HEK293 (cell line): ENCODE results near the gene DSCAM.

Source experiments
- CTCF ChIA-PET: fragments of 350-600 bp; formaldehyde crosslinking; extraction: SDS; loops from one replicate; lab custom pipeline; 2021; ENCODE audit warnings: antibody characterized with exemption; lab: Yijun Ruan, JAX
- POLR2A ChIA-PET: fragments of 300-600 bp; formaldehyde crosslinking; extraction: SDS; loops from one replicate; lab custom pipeline; 2020; ENCODE audit warnings: antibody characterized with exemption, inconsistent platforms; lab: Yijun Ruan, JAX
- H3K27ac ChIP-seq: fragments of 200-500 bp; sonication (Bioruptor generic); 2 replicates; pipeline ENCODE4 v1.5.1; 2014; ENCODE audit warnings: low read depth, low read length, control low read depth, inconsistent platforms; ENCODE audit errors: extremely low read depth
- H3K36me3 ChIP-seq, 2 experiments: fragments of 200-500 bp in 1 of 2; sonication (Bioruptor generic) in 1 of 2; 1 replicate in 1 of 2; 2 replicates in 1 of 2; pipeline ENCODE4 v1.5.1; 2014 to 2017; ENCODE audit warnings: inconsistent platforms in 2 of 2, low read length in 2 of 2; ENCODE audit not compliant: control insufficient read depth in 2 of 2, insufficient read depth in 1 of 2
- H3K4me1 ChIP-seq: fragments of 200-500 bp; sonication (Bioruptor generic); 2 replicates; pipeline ENCODE4 v1.5.1; 2014; ENCODE audit warnings: mild to moderate bottlenecking, low read length, inconsistent platforms; ENCODE audit not compliant: control insufficient read depth, insufficient read depth
- H3K4me3 ChIP-seq: 2 replicates; pipeline ENCODE4 v1.5.1; 2011; ENCODE audit warnings: low read depth, mild to moderate bottlenecking, control low read depth, low read length, moderate library complexity
- H3K9me3 ChIP-seq: fragments of 200-500 bp; sonication (Bioruptor generic); 2 replicates; pipeline ENCODE4 v1.5.1; 2014; ENCODE audit warnings: low read depth, low read length, inconsistent platforms; ENCODE audit not compliant: control insufficient read depth, insufficient read depth
- FEZF1 ChIP-seq: fragments of 450-650 bp; formaldehyde crosslinking; IDR thresholded peaks from 2 replicates; pipeline ENCODE4 v1.5.1; 2016; ENCODE audit warnings: missing biosample characterization, missing genetic modification characterization
- SCRT1 ChIP-seq: fragments of 450-650 bp; formaldehyde crosslinking; IDR thresholded peaks from 2 replicates; pipeline ENCODE4 v1.5.1; 2016; ENCODE audit warnings: missing biosample characterization, missing genetic modification characterization, borderline replicate concordance
- ZNF10 ChIP-seq: fragments of 450-650 bp; formaldehyde crosslinking; IDR thresholded peaks from 2 replicates; pipeline ENCODE4 v1.5.1; 2017; ENCODE audit warnings: missing biosample characterization, missing genetic modification characterization
- ZNF184 ChIP-seq: fragments of 450-650 bp; IDR thresholded peaks from 2 replicates; pipeline ENCODE4 v1.5.1; 2018; ENCODE audit warnings: missing biosample characterization, mild to moderate bottlenecking, missing genetic modification characterization
- ZNF2 ChIP-seq: fragments of 450-650 bp; formaldehyde crosslinking; IDR thresholded peaks from 2 replicates; pipeline ENCODE4 v1.5.1; 2016; ENCODE audit warnings: missing biosample characterization, missing genetic modification characterization
- ZNF37A ChIP-seq: fragments of 450-650 bp; IDR thresholded peaks from 2 replicates; pipeline ENCODE4 v1.5.1; 2018; ENCODE audit warnings: missing biosample characterization, missing genetic modification characterization
- ZNF48 ChIP-seq: fragments of 450-650 bp; formaldehyde crosslinking; IDR thresholded peaks from 2 replicates; pipeline ENCODE4 v1.5.1; 2016; ENCODE audit warnings: missing biosample characterization, missing genetic modification characterization
- ZNF510 ChIP-seq: fragments of 450-650 bp; formaldehyde crosslinking; IDR thresholded peaks from 2 replicates; pipeline ENCODE4 v1.5.1; 2018; ENCODE audit warnings: mild to moderate bottlenecking, missing genetic modification characterization, missing biosample characterization; ENCODE audit not compliant: insufficient replicate concordance
- ZNF596 ChIP-seq: fragments of 450-650 bp; IDR thresholded peaks from 2 replicates; pipeline ENCODE4 v1.5.0; 2018; ENCODE audit warnings: missing biosample characterization, mild to moderate bottlenecking, missing genetic modification characterization, moderate library complexity
- ZNF621 ChIP-seq: fragments of 450-650 bp; formaldehyde crosslinking; IDR thresholded peaks from 2 replicates; pipeline ENCODE4 v1.5.1; 2017; ENCODE audit warnings: missing biosample characterization, missing genetic modification characterization
- ZNF701 ChIP-seq: fragments of 450-650 bp; formaldehyde crosslinking; IDR thresholded peaks from 2 replicates; pipeline ENCODE4 v1.5.1; 2016; ENCODE audit warnings: missing biosample characterization, missing genetic modification characterization
- ZNF776 ChIP-seq: fragments of 450-650 bp; formaldehyde crosslinking; IDR thresholded peaks from 2 replicates; pipeline ENCODE4 v1.5.0; 2017; ENCODE audit warnings: missing biosample characterization, missing genetic modification characterization, borderline replicate concordance
- ZNF791 ChIP-seq: fragments of 450-650 bp; formaldehyde crosslinking; IDR thresholded peaks from 2 replicates; pipeline ENCODE4 v1.5.1; 2016; ENCODE audit warnings: missing biosample characterization, missing genetic modification characterization
- ZSCAN30 ChIP-seq: fragments of 450-650 bp; IDR thresholded peaks from 2 replicates; pipeline ENCODE4 v1.5.1; 2018; ENCODE audit warnings: missing biosample characterization, mild to moderate bottlenecking, missing genetic modification characterization, moderate library complexity
- TF ChIP-seq, protein P1 (sequence below): fragments of 450-650 bp; formaldehyde crosslinking; IDR thresholded peaks from 2 replicates; pipeline ENCODE4 v1.5.1; 2016; ENCODE audit warnings: missing biosample characterization, missing genetic modification characterization
- TF ChIP-seq, protein P2 (sequence below): fragments of 450-650 bp; formaldehyde crosslinking; optimal IDR thresholded peaks from 2 replicates; pipeline ENCODE3; 2016; ENCODE audit warnings: missing biosample characterization, mild to moderate bottlenecking, missing genetic modification characterization
- TF ChIP-seq, protein P3 (sequence below): fragments of 450-650 bp; formaldehyde crosslinking; IDR thresholded peaks from 2 replicates; pipeline ENCODE4 v1.5.1; 2016; ENCODE audit warnings: missing biosample characterization, missing genetic modification characterization
- TF ChIP-seq, protein P4 (sequence below): fragments of 450-650 bp; formaldehyde crosslinking; IDR thresholded peaks from 2 replicates; pipeline ENCODE4 v1.5.1; 2016; ENCODE audit warnings: missing biosample characterization, missing genetic modification characterization
- TF ChIP-seq, protein P5 (sequence below): fragments of 450-650 bp; formaldehyde crosslinking; IDR thresholded peaks from 2 replicates; pipeline ENCODE4 v1.5.1; 2016; ENCODE audit warnings: missing biosample characterization, missing genetic modification characterization
- TF ChIP-seq, protein P6 (sequence below): fragments of 450-650 bp; formaldehyde crosslinking; IDR thresholded peaks from 2 replicates; pipeline ENCODE4 v1.5.0; 2017; ENCODE audit warnings: missing biosample characterization, missing genetic modification characterization, borderline replicate concordance
- TF ChIP-seq, protein P7 (sequence below): fragments of 450-650 bp; formaldehyde crosslinking; IDR thresholded peaks from 2 replicates; pipeline ENCODE4 v1.5.1; 2016; ENCODE audit warnings: missing biosample characterization, missing genetic modification characterization
- TF ChIP-seq, protein P8 (sequence below): fragments of 450-650 bp; formaldehyde crosslinking; IDR thresholded peaks from 2 replicates; pipeline ENCODE4 v1.5.1; 2017; ENCODE audit warnings: missing biosample characterization, missing genetic modification characterization

Gene DSCAM

DNA sequence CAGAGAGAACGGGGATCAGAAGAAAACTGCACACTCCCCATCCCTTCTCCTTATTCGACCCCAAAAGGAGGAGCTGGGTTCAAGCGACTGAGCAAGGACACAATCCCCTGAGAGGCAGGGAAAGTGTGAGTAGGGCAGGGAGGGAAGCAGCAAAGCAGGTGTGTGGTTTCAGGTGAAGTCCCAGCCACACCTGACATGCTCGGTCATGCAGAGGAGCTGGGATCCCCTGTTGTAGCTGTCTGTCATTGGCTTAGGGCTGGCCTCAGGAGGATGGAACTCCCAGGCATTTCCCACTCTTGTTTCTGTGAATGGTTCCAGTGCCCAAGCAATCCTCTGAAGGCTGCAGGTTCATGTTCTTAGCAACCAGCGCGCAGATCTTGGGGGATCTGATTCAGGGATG is 150.7 kb downstream of the DSCAM start:
- no peaks in the 10 kb centered on the region for H3K4me1 ChIP-seq
- ChIA-PET CTCF (no interaction called here), POLR2A (no interaction called here)
- TF ChIP-seq, protein P1, sequence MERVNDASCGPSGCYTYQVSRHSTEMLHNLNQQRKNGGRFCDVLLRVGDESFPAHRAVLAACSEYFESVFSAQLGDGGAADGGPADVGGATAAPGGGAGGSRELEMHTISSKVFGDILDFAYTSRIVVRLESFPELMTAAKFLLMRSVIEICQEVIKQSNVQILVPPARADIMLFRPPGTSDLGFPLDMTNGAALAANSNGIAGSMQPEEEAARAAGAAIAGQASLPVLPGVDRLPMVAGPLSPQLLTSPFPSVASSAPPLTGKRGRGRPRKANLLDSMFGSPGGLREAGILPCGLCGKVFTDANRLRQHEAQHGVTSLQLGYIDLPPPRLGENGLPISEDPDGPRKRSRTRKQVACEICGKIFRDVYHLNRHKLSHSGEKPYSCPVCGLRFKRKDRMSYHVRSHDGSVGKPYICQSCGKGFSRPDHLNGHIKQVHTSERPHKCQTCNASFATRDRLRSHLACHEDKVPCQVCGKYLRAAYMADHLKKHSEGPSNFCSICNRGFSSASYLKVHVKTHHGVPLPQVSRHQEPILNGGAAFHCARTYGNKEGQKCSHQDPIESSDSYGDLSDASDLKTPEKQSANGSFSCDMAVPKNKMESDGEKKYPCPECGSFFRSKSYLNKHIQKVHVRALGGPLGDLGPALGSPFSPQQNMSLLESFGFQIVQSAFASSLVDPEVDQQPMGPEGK, result no peak
- TF ChIP-seq, protein P2, sequence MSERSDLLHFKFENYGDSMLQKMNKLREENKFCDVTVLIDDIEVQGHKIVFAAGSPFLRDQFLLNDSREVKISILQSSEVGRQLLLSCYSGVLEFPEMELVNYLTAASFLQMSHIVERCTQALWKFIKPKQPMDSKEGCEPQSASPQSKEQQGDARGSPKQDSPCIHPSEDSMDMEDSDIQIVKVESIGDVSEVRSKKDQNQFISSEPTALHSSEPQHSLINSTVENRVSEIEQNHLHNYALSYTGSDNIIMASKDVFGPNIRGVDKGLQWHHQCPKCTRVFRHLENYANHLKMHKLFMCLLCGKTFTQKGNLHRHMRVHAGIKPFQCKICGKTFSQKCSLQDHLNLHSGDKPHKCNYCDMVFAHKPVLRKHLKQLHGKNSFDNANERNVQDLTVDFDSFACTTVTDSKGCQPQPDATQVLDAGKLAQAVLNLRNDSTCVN, result no peak
- no peak for TF ChIP-seq ZNF37A (tag by site-specific recombination)
- TF ChIP-seq ZNF184 (tag by site-specific recombination), result no peak
- TF ChIP-seq ZNF621 (tag by site-specific recombination), result no peak
- no peak for TF ChIP-seq SCRT1 (tag by site-specific recombination)
- TF ChIP-seq, protein P3, sequence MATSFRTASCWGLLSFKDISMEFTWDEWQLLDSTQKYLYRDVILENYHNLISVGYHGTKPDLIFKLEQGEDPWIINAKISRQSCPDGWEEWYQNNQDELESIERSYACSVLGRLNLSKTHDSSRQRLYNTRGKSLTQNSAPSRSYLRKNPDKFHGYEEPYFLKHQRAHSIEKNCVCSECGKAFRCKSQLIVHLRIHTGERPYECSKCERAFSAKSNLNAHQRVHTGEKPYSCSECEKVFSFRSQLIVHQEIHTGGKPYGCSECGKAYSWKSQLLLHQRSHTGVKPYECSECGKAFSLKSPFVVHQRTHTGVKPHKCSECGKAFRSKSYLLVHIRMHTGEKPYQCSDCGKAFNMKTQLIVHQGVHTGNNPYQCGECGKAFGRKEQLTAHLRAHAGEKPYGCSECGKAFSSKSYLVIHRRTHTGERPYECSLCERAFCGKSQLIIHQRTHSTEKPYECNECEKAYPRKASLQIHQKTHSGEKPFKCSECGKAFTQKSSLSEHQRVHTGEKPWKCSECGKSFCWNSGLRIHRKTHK, result no peak
- TF ChIP-seq ZNF596 (tag by site-specific recombination), result no peak
- TF ChIP-seq ZNF791, result no peak
- H3K4me3 ChIP-seq, result no peak overlapping the region
- no peaks in the 10 kb centered on the region for H3K36me3 ChIP-seq
- H3K27ac ChIP-seq, result no peak overlapping the region
- no peaks in the 10 kb centered on the region for H3K9me3 ChIP-seq

DNA sequence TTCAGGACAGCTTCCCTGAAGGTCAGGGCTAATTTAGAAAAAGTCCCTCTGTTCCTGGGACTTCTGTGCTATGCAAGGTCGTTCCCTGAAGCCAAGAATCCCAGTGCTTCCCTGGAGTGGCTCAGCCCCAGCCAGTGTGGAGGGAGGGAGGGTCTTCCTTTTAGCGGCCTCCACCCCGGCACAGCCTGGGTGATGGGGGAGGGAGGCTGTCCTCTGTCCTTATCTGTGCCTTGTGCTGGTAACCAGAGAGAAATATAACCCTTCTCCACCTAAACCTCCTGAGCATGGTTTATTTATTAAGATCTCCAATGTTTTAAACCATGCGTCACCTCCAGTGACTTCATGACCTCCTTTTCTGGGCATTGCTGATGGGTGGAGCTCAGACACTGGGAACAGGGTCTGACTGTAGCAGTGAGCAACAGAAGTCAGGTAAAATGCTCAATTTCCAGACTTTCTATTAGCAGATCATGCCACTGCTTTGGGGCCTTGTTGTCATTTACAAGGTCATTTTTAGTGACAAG is 157.1 kb downstream of the DSCAM start:
- no peaks in the 10 kb centered on the region for H3K36me3 ChIP-seq
- ChIA-PET CTCF (no interaction called here), POLR2A (no interaction called here)
- H3K9me3 ChIP-seq, result no peaks in the 10 kb centered on the region
- H3K4me1 ChIP-seq, result no peaks in the 10 kb centered on the region
- no peak overlapping the region for H3K4me3 ChIP-seq
- H3K27ac ChIP-seq, result no peak overlapping the region
- TF ChIP-seq ZNF2 (tag by site-specific recombination), result no peak
- no peak for TF ChIP-seq FEZF1 (tag by site-specific recombination)
- TF ChIP-seq ZNF701 (tag by site-specific recombination), result no peak
- TF ChIP-seq ZNF776, result no peak
- no peak for TF ChIP-seq ZSCAN30 (tag by site-specific recombination)
- TF ChIP-seq ZNF510, result no peak
- TF ChIP-seq, protein P4, sequence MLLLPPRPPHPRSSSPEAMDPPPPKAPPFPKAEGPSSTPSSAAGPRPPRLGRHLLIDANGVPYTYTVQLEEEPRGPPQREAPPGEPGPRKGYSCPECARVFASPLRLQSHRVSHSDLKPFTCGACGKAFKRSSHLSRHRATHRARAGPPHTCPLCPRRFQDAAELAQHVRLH (tag by site-specific recombination), result no peak
- no peak for TF ChIP-seq ZNF48 (tag by site-specific recombination)
- TF ChIP-seq, protein P5, sequence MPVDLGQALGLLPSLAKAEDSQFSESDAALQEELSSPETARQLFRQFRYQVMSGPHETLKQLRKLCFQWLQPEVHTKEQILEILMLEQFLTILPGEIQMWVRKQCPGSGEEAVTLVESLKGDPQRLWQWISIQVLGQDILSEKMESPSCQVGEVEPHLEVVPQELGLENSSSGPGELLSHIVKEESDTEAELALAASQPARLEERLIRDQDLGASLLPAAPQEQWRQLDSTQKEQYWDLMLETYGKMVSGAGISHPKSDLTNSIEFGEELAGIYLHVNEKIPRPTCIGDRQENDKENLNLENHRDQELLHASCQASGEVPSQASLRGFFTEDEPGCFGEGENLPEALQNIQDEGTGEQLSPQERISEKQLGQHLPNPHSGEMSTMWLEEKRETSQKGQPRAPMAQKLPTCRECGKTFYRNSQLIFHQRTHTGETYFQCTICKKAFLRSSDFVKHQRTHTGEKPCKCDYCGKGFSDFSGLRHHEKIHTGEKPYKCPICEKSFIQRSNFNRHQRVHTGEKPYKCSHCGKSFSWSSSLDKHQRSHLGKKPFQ, result no peak
- TF ChIP-seq, protein P6, sequence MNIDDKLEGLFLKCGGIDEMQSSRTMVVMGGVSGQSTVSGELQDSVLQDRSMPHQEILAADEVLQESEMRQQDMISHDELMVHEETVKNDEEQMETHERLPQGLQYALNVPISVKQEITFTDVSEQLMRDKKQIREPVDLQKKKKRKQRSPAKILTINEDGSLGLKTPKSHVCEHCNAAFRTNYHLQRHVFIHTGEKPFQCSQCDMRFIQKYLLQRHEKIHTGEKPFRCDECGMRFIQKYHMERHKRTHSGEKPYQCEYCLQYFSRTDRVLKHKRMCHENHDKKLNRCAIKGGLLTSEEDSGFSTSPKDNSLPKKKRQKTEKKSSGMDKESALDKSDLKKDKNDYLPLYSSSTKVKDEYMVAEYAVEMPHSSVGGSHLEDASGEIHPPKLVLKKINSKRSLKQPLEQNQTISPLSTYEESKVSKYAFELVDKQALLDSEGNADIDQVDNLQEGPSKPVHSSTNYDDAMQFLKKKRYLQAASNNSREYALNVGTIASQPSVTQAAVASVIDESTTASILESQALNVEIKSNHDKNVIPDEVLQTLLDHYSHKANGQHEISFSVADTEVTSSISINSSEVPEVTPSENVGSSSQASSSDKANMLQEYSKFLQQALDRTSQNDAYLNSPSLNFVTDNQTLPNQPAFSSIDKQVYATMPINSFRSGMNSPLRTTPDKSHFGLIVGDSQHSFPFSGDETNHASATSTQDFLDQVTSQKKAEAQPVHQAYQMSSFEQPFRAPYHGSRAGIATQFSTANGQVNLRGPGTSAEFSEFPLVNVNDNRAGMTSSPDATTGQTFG (tag by site-specific recombination), result no peak
- TF ChIP-seq, protein P7, sequence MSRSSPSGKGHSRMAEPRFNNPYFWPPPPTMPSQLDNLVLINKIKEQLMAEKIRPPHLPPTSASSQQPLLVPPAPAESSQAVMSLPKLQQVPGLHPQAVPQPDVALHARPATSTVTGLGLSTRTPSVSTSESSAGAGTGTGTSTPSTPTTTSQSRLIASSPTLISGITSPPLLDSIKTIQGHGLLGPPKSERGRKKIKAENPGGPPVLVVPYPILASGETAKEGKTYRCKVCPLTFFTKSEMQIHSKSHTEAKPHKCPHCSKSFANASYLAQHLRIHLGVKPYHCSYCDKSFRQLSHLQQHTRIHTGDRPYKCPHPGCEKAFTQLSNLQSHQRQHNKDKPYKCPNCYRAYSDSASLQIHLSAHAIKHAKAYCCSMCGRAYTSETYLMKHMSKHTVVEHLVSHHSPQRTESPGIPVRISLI (tag by site-specific recombination), result no peak
- TF ChIP-seq, protein P8, sequence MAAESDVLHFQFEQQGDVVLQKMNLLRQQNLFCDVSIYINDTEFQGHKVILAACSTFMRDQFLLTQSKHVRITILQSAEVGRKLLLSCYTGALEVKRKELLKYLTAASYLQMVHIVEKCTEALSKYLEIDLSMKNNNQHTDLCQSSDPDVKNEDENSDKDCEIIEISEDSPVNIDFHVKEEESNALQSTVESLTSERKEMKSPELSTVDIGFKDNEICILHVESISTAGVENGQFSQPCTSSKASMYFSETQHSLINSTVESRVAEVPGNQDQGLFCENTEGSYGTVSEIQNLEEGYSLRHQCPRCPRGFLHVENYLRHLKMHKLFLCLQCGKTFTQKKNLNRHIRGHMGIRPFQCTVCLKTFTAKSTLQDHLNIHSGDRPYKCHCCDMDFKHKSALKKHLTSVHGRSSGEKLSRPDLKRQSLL, result no peak
- no peak for TF ChIP-seq ZNF10
